HepG2 (cell line): ENCODE data around the gene MIDN. TPM values are rescaled to one million over a fixed set of nuclear protein-coding genes. Genes with fewer than 3 reads are reported as not detected.

Source experiments
- AKAP8 ChIP-seq: sonication (generic); formaldehyde crosslinking; IDR thresholded peaks from 2 replicates; pipeline ENCODE4 v1.5.1; 2020; ENCODE audit warnings: mild to moderate bottlenecking, missing genetic modification reagents
- FOSL1 ChIP-seq: sonication (generic); formaldehyde crosslinking; IDR thresholded peaks from 2 replicates; pipeline ENCODE4 v1.9.0; 2021; ENCODE audit warnings: missing genetic modification reagents, borderline replicate concordance
- NFIC ChIP-seq: IDR thresholded peaks from 2 replicates; pipeline ENCODE4 v1.6.1; 2012; ENCODE audit warnings: mild to moderate bottlenecking, low read length, inconsistent platforms
- PTBP1 ChIP-seq: fragments of 200-400 bp; formaldehyde crosslinking; IDR thresholded peaks from 2 replicates; pipeline ENCODE4 v1.6.1; 2018; ENCODE audit warnings: low read length, low read depth; ENCODE audit not compliant: poor library complexity, severe bottlenecking
- SMAD9 ChIP-seq: sonication (generic); formaldehyde crosslinking; IDR thresholded peaks from 2 replicates; pipeline ENCODE4 v1.5.1; 2020; ENCODE audit warnings: mild to moderate bottlenecking, missing genetic modification reagents
- TGIF2 ChIP-seq: IDR thresholded peaks from 2 replicates; pipeline ENCODE4 v1.6.1; 2016; ENCODE audit warnings: control low read depth, missing compliant biosample characterization
- ZFP37 ChIP-seq: sonication (generic); formaldehyde crosslinking; IDR thresholded peaks from 2 replicates; pipeline ENCODE4 v1.4.0; 2020; ENCODE audit warnings: missing genetic modification reagents, borderline replicate concordance
- ZNF160 ChIP-seq: sonication (generic); formaldehyde crosslinking; IDR thresholded peaks from 2 replicates; pipeline ENCODE4 v1.8.0; 2022; ENCODE audit warnings: mild to moderate bottlenecking, inconsistent platforms, missing genetic modification reagents
- ZNF274 ChIP-seq: sonication (generic); formaldehyde crosslinking; IDR thresholded peaks from 2 replicates; pipeline ENCODE4 v1.5.1; 2020; ENCODE audit warnings: mild to moderate bottlenecking, missing genetic modification reagents
- ZNF3 ChIP-seq: IDR thresholded peaks from 2 replicates; pipeline ENCODE4 v1.7.0; 2017; ENCODE audit warnings: inconsistent platforms
- ZNF558 ChIP-seq: sonication (generic); formaldehyde crosslinking; IDR thresholded peaks from 2 replicates; pipeline ENCODE4 v1.9.0; 2022; ENCODE audit warnings: mild to moderate bottlenecking, missing genetic modification reagents, borderline replicate concordance
- ZNF670 ChIP-seq: sonication (generic); formaldehyde crosslinking; IDR thresholded peaks from 2 replicates; pipeline ENCODE4 v1.8.0; 2022; ENCODE audit warnings: mild to moderate bottlenecking, missing genetic modification reagents, borderline replicate concordance
- ZNF816 ChIP-seq: sonication (generic); formaldehyde crosslinking; IDR thresholded peaks from 2 replicates; pipeline ENCODE4 v1.8.0; 2022; ENCODE audit warnings: missing genetic modification reagents, mild to moderate bottlenecking, borderline replicate concordance
- ZNF841 ChIP-seq: sonication (generic); formaldehyde crosslinking; IDR thresholded peaks from 2 replicates; pipeline ENCODE4 v1.8.1; 2023; ENCODE audit warnings: missing genetic modification reagents, borderline replicate concordance
- polyA plus RNA-seq, 8 experiments: library from polyadenylated mRNA; depleted of rRNA in 3 of 8; stranded (reverse) in 7 of 8; unstranded in 1 of 8; fragments of >200 nt; fragmentation: Illumina TruSeq in 4 of 8; extraction: Trizol in 4 of 8; gene quantifications; 2 replicates each; pipeline versions ENCODE4 v1.2.1 to v1.2.3, GENCODE V29; 2011 to 2016; ENCODE audit warnings: low read depth in 4 of 8, missing spikeins in 1 of 8, mixed read lengths in 1 of 8; ENCODE audit not compliant: insufficient read depth in 1 of 8
- total RNA-seq, 5 experiments: library from RNA; depleted of rRNA; stranded (reverse); fragments of >200 nt; fragmentation: Illumina TruSeq; extraction: Trizol; gene quantifications; 2 replicates each; pipeline ENCODE4 v1.2.3, GENCODE V29; 2016; ENCODE audit warnings: low read depth in 1 of 5
- TF ChIP-seq, protein P1 (sequence below): sonication (generic); formaldehyde crosslinking; IDR thresholded peaks from 2 replicates; pipeline ENCODE4 v1.9.0; 2021; ENCODE audit warnings: missing genetic modification reagents, borderline replicate concordance
- TF ChIP-seq, protein P2 (sequence below): IDR thresholded peaks from 2 replicates; pipeline ENCODE4 v1.4.0; 2020; ENCODE audit warnings: mild to moderate bottlenecking, missing genetic modification reagents
- TF ChIP-seq, protein P3 (sequence below): sonication (generic); formaldehyde crosslinking; IDR thresholded peaks from 2 replicates; pipeline ENCODE4 v1.5.0; 2020; ENCODE audit warnings: mild to moderate bottlenecking, missing genetic modification reagents
- TF ChIP-seq, protein P4 (sequence below): sonication (generic); formaldehyde crosslinking; IDR thresholded peaks from 2 replicates; pipeline ENCODE4 v1.4.0; 2020; ENCODE audit warnings: missing genetic modification reagents, borderline replicate concordance

The MIDN gene
- total and polyA plus RNA-seq, 2 of the 13 experiments (the other 11 are each of a cell fraction or from before 2014, with no cell fraction given), result 8.4 to 18.0 TPM

DNA sequence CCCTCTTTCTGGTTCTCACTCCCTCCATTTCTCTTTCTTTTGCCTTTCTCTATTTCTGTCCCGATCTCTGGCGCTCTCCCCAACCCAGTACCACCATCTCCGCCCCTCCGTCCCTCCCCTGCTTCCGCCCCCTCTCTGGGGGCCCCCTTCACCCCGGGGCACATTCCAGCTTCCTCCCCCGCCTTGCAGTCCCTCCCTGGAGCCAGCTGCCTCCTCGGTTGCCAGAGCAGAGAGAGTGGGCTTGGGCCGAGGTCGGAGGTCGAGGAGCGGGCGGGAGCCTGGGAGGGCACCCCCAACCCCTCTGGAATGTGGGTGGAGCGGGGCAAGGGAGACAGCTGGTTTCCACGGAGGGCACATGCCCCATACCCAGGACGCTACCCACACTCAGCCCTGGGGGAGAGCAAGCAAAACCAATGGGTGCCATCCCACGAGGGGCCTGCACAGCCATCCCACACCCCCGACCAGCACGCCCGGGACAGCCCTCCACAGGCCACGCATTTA, 14.3 kb downstream of the MIDN start (continued):
- TF ChIP-seq ZNF841 (CRISPR knock-in tag), result no peak
- TF ChIP-seq TGIF2 (CRISPR knock-in tag), result no peak
- TF ChIP-seq, protein P1, sequence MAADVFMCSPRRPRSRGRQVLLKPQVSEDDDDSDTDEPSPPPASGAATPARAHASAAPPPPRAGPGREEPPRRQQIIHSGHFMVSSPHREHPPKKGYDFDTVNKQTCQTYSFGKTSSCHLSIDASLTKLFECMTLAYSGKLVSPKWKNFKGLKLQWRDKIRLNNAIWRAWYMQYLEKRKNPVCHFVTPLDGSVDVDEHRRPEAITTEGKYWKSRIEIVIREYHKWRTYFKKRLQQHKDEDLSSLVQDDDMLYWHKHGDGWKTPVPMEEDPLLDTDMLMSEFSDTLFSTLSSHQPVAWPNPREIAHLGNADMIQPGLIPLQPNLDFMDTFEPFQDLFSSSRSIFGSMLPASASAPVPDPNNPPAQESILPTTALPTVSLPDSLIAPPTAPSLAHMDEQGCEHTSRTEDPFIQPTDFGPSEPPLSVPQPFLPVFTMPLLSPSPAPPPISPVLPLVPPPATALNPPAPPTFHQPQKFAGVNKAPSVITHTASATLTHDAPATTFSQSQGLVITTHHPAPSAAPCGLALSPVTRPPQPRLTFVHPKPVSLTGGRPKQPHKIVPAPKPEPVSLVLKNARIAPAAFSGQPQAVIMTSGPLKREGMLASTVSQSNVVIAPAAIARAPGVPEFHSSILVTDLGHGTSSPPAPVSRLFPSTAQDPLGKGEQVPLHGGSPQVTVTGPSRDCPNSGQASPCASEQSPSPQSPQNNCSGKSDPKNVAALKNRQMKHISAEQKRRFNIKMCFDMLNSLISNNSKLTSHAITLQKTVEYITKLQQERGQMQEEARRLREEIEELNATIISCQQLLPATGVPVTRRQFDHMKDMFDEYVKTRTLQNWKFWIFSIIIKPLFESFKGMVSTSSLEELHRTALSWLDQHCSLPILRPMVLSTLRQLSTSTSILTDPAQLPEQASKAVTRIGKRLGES, result no peak
- TF ChIP-seq, protein P2, sequence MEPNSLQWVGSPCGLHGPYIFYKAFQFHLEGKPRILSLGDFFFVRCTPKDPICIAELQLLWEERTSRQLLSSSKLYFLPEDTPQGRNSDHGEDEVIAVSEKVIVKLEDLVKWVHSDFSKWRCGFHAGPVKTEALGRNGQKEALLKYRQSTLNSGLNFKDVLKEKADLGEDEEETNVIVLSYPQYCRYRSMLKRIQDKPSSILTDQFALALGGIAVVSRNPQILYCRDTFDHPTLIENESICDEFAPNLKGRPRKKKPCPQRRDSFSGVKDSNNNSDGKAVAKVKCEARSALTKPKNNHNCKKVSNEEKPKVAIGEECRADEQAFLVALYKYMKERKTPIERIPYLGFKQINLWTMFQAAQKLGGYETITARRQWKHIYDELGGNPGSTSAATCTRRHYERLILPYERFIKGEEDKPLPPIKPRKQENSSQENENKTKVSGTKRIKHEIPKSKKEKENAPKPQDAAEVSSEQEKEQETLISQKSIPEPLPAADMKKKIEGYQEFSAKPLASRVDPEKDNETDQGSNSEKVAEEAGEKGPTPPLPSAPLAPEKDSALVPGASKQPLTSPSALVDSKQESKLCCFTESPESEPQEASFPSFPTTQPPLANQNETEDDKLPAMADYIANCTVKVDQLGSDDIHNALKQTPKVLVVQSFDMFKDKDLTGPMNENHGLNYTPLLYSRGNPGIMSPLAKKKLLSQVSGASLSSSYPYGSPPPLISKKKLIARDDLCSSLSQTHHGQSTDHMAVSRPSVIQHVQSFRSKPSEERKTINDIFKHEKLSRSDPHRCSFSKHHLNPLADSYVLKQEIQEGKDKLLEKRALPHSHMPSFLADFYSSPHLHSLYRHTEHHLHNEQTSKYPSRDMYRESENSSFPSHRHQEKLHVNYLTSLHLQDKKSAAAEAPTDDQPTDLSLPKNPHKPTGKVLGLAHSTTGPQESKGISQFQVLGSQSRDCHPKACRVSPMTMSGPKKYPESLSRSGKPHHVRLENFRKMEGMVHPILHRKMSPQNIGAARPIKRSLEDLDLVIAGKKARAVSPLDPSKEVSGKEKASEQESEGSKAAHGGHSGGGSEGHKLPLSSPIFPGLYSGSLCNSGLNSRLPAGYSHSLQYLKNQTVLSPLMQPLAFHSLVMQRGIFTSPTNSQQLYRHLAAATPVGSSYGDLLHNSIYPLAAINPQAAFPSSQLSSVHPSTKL, result no peak
- no peak for TF ChIP-seq ZFP37 (CRISPR knock-in tag)
- no peak for TF ChIP-seq ZNF670 (CRISPR knock-in tag)
- no peak for TF ChIP-seq SMAD9 (CRISPR knock-in tag)
- no peak for TF ChIP-seq AKAP8
- TF ChIP-seq, protein P3, sequence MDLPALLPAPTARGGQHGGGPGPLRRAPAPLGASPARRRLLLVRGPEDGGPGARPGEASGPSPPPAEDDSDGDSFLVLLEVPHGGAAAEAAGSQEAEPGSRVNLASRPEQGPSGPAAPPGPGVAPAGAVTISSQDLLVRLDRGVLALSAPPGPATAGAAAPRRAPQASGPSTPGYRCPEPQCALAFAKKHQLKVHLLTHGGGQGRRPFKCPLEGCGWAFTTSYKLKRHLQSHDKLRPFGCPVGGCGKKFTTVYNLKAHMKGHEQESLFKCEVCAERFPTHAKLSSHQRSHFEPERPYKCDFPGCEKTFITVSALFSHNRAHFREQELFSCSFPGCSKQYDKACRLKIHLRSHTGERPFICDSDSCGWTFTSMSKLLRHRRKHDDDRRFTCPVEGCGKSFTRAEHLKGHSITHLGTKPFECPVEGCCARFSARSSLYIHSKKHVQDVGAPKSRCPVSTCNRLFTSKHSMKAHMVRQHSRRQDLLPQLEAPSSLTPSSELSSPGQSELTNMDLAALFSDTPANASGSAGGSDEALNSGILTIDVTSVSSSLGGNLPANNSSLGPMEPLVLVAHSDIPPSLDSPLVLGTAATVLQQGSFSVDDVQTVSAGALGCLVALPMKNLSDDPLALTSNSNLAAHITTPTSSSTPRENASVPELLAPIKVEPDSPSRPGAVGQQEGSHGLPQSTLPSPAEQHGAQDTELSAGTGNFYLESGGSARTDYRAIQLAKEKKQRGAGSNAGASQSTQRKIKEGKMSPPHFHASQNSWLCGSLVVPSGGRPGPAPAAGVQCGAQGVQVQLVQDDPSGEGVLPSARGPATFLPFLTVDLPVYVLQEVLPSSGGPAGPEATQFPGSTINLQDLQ (CRISPR knock-in tag), result no peak
- TF ChIP-seq ZNF160 (CRISPR knock-in tag), result no peak
- no peak for TF ChIP-seq NFIC
- no peak for TF ChIP-seq ZNF274 (CRISPR knock-in tag)
- TF ChIP-seq FOSL1 (CRISPR knock-in tag), result no peak
- TF ChIP-seq ZNF3 (CRISPR knock-in tag), result no peak
- TF ChIP-seq, protein P4, sequence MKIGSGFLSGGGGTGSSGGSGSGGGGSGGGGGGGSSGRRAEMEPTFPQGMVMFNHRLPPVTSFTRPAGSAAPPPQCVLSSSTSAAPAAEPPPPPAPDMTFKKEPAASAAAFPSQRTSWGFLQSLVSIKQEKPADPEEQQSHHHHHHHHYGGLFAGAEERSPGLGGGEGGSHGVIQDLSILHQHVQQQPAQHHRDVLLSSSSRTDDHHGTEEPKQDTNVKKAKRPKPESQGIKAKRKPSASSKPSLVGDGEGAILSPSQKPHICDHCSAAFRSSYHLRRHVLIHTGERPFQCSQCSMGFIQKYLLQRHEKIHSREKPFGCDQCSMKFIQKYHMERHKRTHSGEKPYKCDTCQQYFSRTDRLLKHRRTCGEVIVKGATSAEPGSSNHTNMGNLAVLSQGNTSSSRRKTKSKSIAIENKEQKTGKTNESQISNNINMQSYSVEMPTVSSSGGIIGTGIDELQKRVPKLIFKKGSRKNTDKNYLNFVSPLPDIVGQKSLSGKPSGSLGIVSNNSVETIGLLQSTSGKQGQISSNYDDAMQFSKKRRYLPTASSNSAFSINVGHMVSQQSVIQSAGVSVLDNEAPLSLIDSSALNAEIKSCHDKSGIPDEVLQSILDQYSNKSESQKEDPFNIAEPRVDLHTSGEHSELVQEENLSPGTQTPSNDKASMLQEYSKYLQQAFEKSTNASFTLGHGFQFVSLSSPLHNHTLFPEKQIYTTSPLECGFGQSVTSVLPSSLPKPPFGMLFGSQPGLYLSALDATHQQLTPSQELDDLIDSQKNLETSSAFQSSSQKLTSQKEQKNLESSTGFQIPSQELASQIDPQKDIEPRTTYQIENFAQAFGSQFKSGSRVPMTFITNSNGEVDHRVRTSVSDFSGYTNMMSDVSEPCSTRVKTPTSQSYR (CRISPR knock-in tag), result 0 out of 2 replicates have a peak, but pooled peaks have one; percentile 4
- no peak for TF ChIP-seq ZNF558 (CRISPR knock-in tag)
- no peak for TF ChIP-seq PTBP1
- TF ChIP-seq ZNF816 (CRISPR knock-in tag), result no peak
